DMS53 treated with DMSO at 0.1 percent for 48 hours (cell line): ENCODE results near the gene RBBP8.
"Not testable (repeated sequence)": the region's sequence is repeated elsewhere in the genome, so short reads cannot be mapped to it uniquely, and the experiment has no call there.

Experiments used
- DNase-seq: peaks from one replicate; lab custom pipeline; 2025; ENCODE audit not compliant: unreplicated experiment; lab: John Stamatoyannopoulos, UW

Gene RBBP8

GRCh38 chr18:22939649-22940048, 6.5 kb downstream of the RBBP8 start:
- no peak for DNase-seq

GRCh38 chr18:22943847-22944246, 10.7 kb downstream of the RBBP8 start:
- DNase-seq = no peak

GRCh38 chr18:22946217-22946616, 13.1 kb downstream of the RBBP8 start:
- no peak for DNase-seq

- no peak for DNase-seq
Observed at GRCh38 chr18:22946846-22947245, 13.7 kb downstream of the RBBP8 start.

GRCh38 chr18:22951823-22952222, 18.7 kb downstream of the RBBP8 start:
- no peak for DNase-seq

- DNase-seq = no peak
Observed at GRCh38 chr18:22952525-22952924, 19.4 kb downstream of the RBBP8 start.

- not testable (repeated sequence) for DNase-seq
Observed at GRCh38 chr18:22953982-22954381, 20.9 kb downstream of the RBBP8 start.

- DNase-seq = no peak
Observed at GRCh38 chr18:22956226-22956625, 23.1 kb downstream of the RBBP8 start.

GRCh38 chr18:22961156-22961555, 28.0 kb downstream of the RBBP8 start:
- DNase-seq = no peak

GRCh38 chr18:22962004-22962403, 28.9 kb downstream of the RBBP8 start:
- DNase-seq = no peak

- no peak for DNase-seq
Observed at GRCh38 chr18:22964116-22964515, 31.0 kb downstream of the RBBP8 start.

- no peak for DNase-seq
Observed at GRCh38 chr18:22964722-22965121, 31.6 kb downstream of the RBBP8 start.

GRCh38 chr18:22971038-22971437, 37.9 kb downstream of the RBBP8 start:
- DNase-seq = no peak

- no peak for DNase-seq
Observed at GRCh38 chr18:22974001-22974400, 40.9 kb downstream of the RBBP8 start.

- DNase-seq = no peak
Observed at GRCh38 chr18:22974707-22975106, 41.6 kb downstream of the RBBP8 start.

- DNase-seq = no peak
Observed at GRCh38 chr18:22975508-22975907, 42.4 kb downstream of the RBBP8 start.

- peak; percentile 2 for DNase-seq
Observed at GRCh38 chr18:22977847-22978701, 44.9 kb downstream of the RBBP8 start.

- DNase-seq = no peak
Observed at GRCh38 chr18:22980394-22980793, 47.3 kb downstream of the RBBP8 start.

- no peak for DNase-seq
Observed at GRCh38 chr18:22981274-22982133, 48.4 kb downstream of the RBBP8 start.

- no peak for DNase-seq
Observed at GRCh38 chr18:22983175-22983574, 50.0 kb downstream of the RBBP8 start.

- no peak for DNase-seq
Observed at GRCh38 chr18:22985250-22985649, 52.1 kb downstream of the RBBP8 start.
